Fibroblast of upper back skin (primary cell): Measurements from ENCODE around the gene EPB41.
"Not testable (repeated sequence)": the region's sequence is repeated elsewhere in the genome, so short reads cannot be mapped to it uniquely, and the experiment has no call there.

Source experiments
- DNase-seq: peaks from one replicate; pipeline ENCODE4 v3.0.0-alpha.2; 2013

The EPB41 gene

DNA sequence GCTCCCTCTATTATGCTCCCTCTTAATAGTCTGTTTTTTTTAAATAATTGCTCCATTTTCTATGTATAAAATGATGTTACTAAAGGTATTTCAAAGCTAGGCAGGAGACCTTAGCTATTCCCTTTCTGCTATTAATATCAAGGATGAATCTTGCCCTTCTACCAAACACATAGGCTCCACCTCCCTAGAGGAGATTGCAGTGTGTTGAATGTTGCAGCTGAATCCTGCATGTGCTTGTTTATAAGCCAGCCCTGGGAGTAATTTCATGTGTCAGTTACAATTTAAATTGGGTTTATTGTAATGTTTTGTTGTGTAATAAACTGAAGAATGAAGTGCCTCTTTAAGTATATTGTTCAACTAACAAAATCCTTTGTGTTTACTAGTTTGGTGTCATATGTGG is 143.3 kb downstream of the EPB41 start:
- no peak for DNase-seq

DNA sequence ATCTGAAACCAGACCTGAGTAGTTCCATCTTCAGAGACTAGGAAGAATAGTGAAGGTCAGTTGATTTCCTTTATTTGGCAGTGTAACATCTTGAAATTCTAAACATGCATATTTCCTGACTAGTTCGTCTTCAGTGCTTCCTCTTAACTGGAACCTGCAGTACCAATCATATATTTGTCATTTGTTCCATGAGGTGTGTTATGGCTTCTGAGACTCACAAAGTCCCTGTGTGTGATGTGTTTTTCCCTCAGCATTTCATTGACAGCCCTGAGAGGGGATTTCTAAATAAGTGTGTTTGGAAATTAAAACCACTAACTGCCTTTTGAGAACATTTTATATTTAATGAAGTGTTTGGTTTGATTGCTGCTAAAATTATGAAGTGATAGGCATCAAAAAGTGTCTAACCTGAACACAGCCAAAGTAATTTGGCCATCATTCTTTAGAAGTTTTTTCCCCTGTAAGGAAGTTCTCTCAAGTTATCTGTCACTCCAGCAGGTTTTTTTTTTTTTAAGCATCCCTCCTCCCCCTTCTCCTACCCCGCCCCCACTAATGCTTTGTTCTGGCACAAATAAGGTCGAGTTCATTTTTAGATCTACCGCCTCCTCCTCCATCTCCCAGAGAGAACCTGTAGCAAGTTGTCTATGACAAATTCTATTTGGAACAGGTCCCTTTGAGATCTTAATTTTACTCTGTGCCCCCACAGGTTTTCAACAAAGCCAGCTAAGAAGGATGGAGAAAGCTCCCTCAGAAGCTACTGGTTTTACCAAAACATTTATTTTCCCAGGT is 148.0 kb downstream of the EPB41 start:
- DNase-seq = no peak

DNA sequence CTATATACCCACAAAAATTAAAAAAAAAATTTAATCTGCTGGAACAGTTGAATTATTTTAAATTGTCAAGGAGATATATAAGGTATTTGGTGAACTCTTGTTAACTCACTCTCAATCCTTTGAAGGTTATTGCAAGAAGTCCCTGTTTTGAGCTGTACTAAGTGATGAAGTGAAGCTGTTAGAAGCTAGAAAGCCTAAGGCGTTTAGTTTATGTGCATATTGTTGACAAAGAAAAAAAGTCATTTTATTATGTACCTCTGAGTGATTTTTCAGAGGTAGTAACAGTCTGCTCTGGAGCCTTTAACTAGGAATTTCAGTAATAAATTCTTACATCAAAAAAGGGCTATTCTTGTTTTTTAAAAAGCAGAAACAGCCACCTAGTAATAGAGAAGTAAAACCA is 149.7 kb downstream of the EPB41 start:
- DNase-seq = no peak

- no peak for DNase-seq
Observed at GRCh38 chr1:29077155-29077554, 162.8 kb downstream of the EPB41 start.

DNA sequence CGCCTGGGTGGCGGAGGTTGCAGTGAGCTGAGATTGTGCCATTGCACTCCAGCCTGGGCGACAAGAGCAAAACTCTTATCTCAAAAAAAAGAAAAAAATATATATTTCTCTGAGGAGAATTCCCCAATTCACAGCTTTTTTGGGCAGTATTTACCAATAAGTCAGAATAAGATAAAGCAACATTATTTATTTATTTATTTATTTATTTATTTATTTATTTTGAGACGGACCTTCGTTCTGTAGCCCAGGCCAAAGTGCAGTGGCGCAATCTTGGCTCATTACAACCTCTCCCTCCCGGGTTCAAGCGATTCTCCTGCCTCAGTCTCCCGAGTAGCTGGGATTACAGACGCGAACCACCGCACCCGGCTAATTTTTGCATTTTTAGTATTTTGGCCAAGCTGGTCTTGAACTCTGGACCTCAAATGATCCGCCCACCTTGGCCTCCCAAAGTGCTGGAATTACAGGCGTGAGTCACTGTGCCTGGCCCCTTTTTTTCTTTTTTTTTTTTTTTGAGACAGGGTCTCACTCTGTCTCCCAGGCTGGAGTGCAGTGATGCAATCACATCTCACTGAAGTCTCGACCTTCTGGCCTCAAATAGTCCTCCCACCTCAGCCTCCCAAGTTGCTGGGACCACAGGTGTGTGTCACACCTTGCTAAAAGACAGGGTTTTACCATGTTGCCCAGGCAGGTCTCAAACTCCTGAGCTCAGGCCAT is 165.7 kb downstream of the EPB41 start:
- DNase-seq = not testable (repeated sequence)

GRCh38 chr1:29081201-29081600 is 166.8 kb downstream of the EPB41 start:
- DNase-seq = no peak

- no peak for DNase-seq
Observed at GRCh38 chr1:29082519-29082918, 168.2 kb downstream of the EPB41 start.

GRCh38 chr1:29083317-29084195 is 169.2 kb downstream of the EPB41 start:
- no peak for DNase-seq

- DNase-seq = no peak
Observed at GRCh38 chr1:29084196-29084521, 169.8 kb downstream of the EPB41 start.

GRCh38 chr1:29090937-29091618 is 176.7 kb downstream of the EPB41 start:
- no peak for DNase-seq

GRCh38 chr1:29092704-29093103 is 178.3 kb downstream of the EPB41 start:
- not testable (repeated sequence) for DNase-seq

DNA sequence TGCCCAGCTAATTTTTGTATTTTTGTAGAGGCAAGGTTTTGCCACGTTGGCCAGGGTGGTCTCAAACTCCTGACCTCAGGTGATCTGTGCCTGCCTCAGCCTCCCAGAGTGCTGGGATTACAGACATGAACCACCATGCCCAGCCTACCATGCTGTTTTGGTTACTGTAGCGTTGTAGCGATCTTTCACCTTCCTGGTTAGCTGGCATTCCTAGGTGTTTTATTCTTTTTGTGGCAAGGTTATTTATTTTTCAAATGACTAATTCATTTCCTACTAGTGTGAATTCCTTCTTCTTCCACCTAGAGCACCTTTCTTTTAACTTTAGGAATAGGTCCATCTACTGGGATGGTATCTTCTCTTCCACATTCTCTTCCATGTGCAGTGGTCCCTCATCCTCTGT is 180.1 kb downstream of the EPB41 start:
- DNase-seq = no peak

DNA sequence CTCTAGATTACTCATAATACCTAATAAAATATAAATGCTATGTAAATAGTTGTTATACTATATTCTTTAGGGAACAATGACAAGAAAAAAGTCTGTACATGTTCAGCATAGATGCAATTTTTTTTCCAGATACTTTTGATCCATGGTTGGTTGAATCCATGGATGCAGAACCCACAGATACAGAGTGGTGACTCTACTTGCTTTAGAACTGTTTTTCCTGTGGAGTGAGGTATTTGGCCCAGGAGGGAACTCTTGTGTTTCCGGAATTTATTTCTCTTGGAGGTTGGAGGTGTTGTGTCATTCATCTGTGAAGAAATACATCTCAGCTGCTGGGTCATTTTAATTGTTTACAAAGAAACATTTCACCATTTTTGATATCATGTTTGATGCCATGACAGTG is 180.6 kb downstream of the EPB41 start:
- no peak for DNase-seq

DNA sequence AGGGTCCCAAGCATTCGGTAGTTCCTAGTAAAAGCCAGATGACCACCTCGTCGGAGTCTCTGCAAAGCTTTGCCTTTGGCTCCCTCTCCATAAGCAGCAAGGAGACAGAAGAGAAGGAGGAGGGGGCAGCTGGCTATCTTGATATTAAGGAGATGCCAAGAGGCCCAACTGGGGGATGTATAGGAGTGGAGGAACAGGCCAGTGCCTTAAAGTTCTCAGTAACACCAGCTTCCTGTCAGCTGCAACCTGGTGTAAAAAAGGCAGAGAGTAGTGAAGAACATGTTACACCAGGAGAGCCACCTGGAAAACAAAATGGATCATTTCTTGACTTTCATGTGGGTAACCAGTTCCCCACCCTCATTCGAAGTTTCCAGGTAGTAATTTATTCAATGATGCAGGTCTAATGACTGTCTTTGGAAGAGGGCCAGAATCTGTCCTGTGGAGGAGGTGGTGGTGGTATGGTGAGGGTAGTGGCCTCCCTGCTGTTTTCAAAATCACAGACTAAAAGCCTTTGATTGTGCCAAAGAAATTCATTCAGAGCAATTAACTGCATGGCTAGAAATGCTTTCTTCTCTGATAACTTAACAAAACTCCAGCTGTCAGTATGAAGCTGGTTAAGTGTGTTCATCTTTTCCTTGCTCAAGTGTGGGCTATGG is 182.0 kb downstream of the EPB41 start:
- no peak for DNase-seq

- DNase-seq = no peak
Observed at GRCh38 chr1:29099286-29099685, 184.9 kb downstream of the EPB41 start.

GRCh38 chr1:29100487-29100886 is 186.1 kb downstream of the EPB41 start:
- DNase-seq = no peak

GRCh38 chr1:29105822-29106221 is 191.5 kb downstream of the EPB41 start:
- DNase-seq = no peak

- not testable (repeated sequence) for DNase-seq
Observed at GRCh38 chr1:29108041-29108440, 193.7 kb downstream of the EPB41 start.

DNA sequence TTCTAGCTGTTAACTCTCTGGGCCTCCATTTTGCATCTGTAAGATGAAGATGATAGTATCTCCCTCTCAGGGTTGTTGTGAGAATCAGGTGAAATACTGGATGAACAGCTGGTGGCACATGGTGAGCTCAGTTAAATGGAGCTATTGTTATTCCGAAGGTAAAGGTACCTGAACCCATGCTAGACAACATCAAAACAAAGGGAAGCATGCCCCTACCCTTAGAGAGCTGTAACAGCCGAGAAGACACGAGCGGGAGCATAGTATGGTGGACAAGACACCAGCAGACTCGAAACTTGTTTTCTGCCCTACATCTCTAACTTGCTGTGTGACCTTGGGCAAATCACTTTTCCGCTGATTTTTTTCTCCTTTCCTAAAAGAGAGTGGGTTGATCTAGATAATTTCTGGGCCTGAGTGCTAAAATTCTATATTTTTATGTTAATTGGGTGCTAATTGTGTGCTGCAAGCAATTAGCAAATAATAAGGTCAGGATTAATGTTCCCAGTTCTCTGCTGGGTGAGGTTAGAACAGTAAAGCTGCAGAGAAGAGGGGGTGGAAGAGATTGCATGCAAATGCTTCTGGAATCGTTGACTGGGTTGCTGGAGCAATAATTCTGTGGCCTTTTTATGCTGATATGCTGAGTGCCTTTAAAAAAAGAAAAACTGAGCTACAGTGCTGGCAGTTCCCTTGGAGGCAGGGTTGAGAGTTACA is 198.5 kb downstream of the EPB41 start:
- no peak for DNase-seq

GRCh38 chr1:29113413-29114117 is 199.2 kb downstream of the EPB41 start:
- DNase-seq = no peak

DNA sequence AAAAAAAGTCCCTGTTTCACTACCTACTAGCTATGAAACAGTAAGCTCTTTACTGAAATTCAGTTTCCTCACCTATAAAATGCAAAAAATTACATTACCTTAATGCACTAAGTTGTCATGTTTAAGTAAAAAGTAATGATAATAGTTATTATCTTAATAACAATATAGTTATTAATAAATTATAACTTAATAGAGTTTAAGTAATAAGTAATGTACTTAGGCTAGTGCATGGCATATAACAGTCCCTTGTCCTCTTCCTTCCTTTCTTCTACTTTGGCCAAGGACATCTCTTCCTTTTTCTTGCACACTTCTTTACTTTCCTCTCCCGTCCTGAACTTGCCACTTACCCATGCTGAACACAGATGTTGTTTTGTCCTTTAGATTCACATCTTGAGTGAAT is 200.3 kb downstream of the EPB41 start:
- DNase-seq = no peak
